ENCODE measurements around the gene QKI.

The QKI gene

DNA sequence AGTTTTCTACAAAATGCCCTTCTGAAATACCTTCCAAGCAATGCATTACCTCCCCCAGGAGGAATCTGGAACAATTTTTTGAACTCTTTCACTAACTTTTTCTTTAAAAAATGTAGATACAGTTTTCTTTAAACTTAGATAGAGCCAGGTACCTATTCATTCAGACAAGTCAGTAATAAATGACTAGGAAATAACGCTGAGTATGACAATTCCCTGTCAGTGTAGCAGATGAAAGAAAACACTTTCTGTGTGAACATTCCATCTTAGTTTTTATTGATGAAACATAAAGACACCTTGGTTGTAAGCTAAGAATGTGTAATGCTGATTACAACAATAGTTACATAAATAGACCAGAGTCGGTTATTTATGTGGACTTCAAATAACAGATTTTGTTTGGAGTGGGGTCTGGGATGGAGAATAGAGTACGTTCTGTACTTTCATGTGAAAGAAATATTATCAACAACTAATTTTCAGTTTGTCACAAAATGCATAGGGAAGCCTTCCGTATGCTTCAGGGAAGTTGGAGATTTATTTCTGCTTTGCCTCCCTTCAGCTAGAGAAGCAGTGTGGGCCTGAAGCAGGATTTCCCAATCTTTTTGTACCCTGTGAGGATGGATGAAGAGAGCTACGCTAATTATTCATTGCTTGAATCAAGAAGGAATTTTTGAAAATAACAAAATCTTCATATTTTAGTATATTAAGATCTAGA, 19.2 kb upstream of the QKI start:
- in situ Hi-C loops (cut with HindIII; ENCODE audit: low sequenced_read_pairs) = no loop called here
- DNase-seq (ENCODE audit: low read depth) = no peak

DNA sequence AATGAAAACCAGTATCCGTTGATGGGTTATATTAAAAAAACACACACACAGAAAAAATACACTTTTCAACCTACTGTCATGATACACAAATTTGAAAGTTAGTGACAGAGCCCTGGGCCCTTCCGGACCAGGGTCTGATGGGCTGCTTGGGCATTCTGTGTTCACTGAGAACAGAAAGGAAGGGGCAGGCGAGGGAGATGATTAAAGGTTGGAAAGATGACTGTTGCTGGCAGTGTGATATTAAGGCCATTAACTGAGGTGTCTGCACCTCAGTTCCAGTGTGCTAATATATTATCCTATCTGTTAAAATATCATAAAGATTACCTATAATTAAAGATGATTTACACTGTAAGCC, 18.7 kb upstream of the QKI start:
- TF ChIP-seq, protein P1, sequence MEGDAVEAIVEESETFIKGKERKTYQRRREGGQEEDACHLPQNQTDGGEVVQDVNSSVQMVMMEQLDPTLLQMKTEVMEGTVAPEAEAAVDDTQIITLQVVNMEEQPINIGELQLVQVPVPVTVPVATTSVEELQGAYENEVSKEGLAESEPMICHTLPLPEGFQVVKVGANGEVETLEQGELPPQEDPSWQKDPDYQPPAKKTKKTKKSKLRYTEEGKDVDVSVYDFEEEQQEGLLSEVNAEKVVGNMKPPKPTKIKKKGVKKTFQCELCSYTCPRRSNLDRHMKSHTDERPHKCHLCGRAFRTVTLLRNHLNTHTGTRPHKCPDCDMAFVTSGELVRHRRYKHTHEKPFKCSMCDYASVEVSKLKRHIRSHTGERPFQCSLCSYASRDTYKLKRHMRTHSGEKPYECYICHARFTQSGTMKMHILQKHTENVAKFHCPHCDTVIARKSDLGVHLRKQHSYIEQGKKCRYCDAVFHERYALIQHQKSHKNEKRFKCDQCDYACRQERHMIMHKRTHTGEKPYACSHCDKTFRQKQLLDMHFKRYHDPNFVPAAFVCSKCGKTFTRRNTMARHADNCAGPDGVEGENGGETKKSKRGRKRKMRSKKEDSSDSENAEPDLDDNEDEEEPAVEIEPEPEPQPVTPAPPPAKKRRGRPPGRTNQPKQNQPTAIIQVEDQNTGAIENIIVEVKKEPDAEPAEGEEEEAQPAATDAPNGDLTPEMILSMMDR (IDR thresholded peaks at IDR 0.05; ENCODE audit: low read depth, low read length, missing control alignments) = no peak
- DNase-seq (ENCODE audit: low read depth) = no peak
- in situ Hi-C loops (cut with HindIII; ENCODE audit: low sequenced_read_pairs) = no loop called here
- no peak overlapping the region for H3K4me3 ChIP-seq (ENCODE audit: low read depth, low read length)

More for the DNA sequence above, 19.2 kb upstream of the QKI start:
- no peak overlapping the region for H3K4me3 ChIP-seq (ENCODE audit: low read depth, low read length)
- TF ChIP-seq, protein P1 (IDR thresholded peaks at IDR 0.05; ENCODE audit: low read depth, low read length, missing control alignments) = no peak

DNA sequence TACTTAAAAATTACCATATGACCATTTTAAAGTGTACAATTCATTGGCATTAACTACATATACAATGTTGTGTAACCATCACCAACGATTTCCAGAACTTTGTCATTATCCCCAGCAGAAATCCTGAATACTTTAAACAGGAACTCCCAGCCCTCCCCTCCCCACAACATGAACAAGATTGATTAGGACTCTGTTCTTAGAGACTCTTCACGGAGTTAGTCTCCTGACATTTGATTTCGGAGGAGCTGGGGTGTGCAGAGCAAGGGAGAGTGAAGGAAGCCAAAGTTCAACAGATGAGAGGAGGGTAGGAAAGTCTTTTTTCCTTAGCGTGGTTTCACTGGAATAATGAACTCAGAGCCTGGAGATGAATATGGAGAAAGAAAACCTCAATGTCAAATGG, 17.2 kb upstream of the QKI start:
- TF ChIP-seq, protein P1 (IDR thresholded peaks at IDR 0.05; ENCODE audit: low read depth, low read length, missing control alignments) = no peak
- in situ Hi-C loops (cut with HindIII; ENCODE audit: low sequenced_read_pairs) = no loop called here
- no peak overlapping the region for H3K4me3 ChIP-seq (ENCODE audit: low read depth, low read length)
- no peak for DNase-seq (ENCODE audit: low read depth)

DNA sequence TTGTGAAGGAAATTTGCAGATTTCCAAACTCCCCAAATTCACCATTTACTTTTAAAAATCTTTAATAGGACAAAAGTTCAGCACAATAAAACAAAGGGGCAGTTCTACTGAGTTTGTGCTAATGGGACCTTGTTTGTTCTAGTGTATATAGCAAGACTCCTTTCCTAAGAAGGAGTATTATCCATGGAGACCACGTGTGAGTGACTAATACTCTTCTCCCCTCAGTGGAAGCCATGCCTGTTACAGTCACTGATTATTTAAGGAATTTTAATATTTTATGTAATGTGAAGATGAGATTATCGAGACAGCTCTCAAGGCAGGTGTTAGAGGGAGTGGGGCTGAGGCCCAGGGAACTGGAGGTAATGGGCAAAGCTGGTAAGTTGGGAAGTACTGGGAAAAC, 16.4 kb upstream of the QKI start:
- TF ChIP-seq, protein P1 (IDR thresholded peaks at IDR 0.05; ENCODE audit: low read depth, low read length, missing control alignments) = no peak
- in situ Hi-C loops (cut with HindIII; ENCODE audit: low sequenced_read_pairs) = no loop called here
- H3K4me3 ChIP-seq (ENCODE audit: low read depth, low read length) = no peak overlapping the region
- DNase-seq (ENCODE audit: low read depth) = no peak

DNA sequence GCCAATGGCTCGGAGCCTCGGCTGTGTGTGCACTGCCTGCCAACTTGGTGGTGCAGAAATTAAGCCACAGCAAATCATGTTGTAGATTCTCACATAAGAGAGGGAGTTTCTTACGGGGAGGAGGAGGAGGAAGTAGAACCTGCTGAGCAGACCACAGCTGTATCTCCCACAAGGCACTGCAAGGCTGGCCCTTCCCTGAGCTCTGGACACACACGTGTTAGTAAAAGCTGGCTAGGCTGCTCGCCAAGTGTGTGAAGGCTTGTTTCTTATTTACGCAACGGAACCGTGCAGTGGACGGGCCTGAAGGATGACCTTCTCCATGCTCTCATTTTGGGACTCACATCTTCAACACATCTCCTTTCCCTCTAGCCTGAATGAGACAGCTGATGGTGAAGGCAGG, 15.7 kb upstream of the QKI start:
- in situ Hi-C loops (cut with HindIII; ENCODE audit: low sequenced_read_pairs) = no loop called here
- DNase-seq (ENCODE audit: low read depth) = no peak
- H3K4me3 ChIP-seq (ENCODE audit: low read depth, low read length) = no peak overlapping the region
- TF ChIP-seq, protein P1 (IDR thresholded peaks at IDR 0.05; ENCODE audit: low read depth, low read length, missing control alignments) = no peak

GRCh38 chr6:163400509-163400908, 14.0 kb upstream of the QKI start:
- in situ Hi-C loops (cut with HindIII; ENCODE audit: low sequenced_read_pairs) = no loop called here

More at GRCh38 chr6:163400509-163400908, 14.0 kb upstream of the QKI start:
- TF ChIP-seq, protein P1 (IDR thresholded peaks at IDR 0.05; ENCODE audit: low read depth, low read length, missing control alignments) = no peak
- no peak for DNase-seq (ENCODE audit: low read depth)
- no peak overlapping the region for H3K4me3 ChIP-seq (ENCODE audit: low read depth, low read length)

Data from astrocyte of the cerebellum (primary cell).